Kidney epithelial cell (primary cell): ENCODE results near the gene ADPRS. TPM values are rescaled to one million over a fixed set of nuclear protein-coding genes. Genes with fewer than 3 reads are reported as not detected.
A peak's percentile ranks its signal among the peaks of the same experiment; 100 is the strongest.

Source experiments
- DNase-seq: peaks from one replicate; pipeline ENCODE4 v3.0.0-alpha.2; 2010; ENCODE audit warnings: low read depth
- H3K27me3 ChIP-seq: 2 replicates; pipeline ENCODE4 v1.6.0; 2011; ENCODE audit warnings: low read length; ENCODE audit not compliant: control insufficient read depth, insufficient read depth
- H3K36me3 ChIP-seq: 2 replicates; pipeline ENCODE4 v1.5.1; 2011; ENCODE audit warnings: low read length; ENCODE audit not compliant: control insufficient read depth, insufficient read depth
- H3K4me3 ChIP-seq: 2 replicates; pipeline ENCODE4 v1.5.1; 2011; ENCODE audit warnings: low read depth, mild to moderate bottlenecking, control low read depth, low read length
- CTCF ChIP-seq: IDR thresholded peaks from 2 replicates; pipeline ENCODE4 v1.5.1; 2011; ENCODE audit warnings: mild to moderate bottlenecking, moderate library complexity, low read length, control low read depth, inconsistent platforms; ENCODE audit not compliant: insufficient read depth, poor library complexity, severe bottlenecking
- total RNA-seq: library from RNA; depleted of rRNA; stranded (reverse); fragments of >200 nt; gene quantifications from 2 replicates; pipeline ENCODE4 v1.2.3, GENCODE V29; 2015

Gene ADPRS
- total RNA-seq, 1 donor from 2014 or later = 70.3 TPM

DNA sequence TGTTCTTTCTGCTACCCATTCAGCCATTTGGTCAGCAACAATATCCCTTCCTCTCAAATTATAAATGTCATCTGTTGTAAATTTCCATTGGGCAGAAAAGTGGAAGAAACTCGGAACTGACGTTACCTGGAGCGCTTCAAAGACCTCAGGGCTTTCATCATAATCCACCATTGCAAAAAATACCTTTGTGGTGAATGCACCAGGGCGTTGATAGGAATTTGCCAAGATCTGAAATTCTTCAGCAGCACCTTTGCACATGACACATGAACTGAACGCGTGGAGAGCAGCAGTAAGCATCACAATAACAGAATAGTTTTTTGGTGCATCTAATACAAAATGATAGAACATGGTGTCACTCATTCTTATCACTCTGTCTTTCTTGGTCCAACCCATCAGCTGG lies 7.9 kb upstream of the ADPRS start:
- Histone ChIP-seq H3K36me3 (no peaks in the 10 kb centered on the region), H3K4me3 (no peak overlapping the region), H3K27me3 (no peaks in the 10 kb centered on the region)
- TF ChIP-seq CTCF = no peak
- DNase-seq = no peak

- Histone ChIP-seq H3K36me3 (no peaks in the 10 kb centered on the region), H3K4me3 (no peak overlapping the region), H3K27me3 (no peaks in the 10 kb centered on the region)
- TF ChIP-seq CTCF = no peak
- no peak for DNase-seq
Measured at GRCh38 chr1:36081926-36082485, 6.7 kb upstream of the ADPRS start.

GRCh38 chr1:36083219-36083618 lies 5.5 kb upstream of the ADPRS start:
- DNase-seq = no peak
- H3K27me3 ChIP-seq = no peaks in the 10 kb centered on the region
- no peaks in the 10 kb centered on the region for H3K36me3 ChIP-seq
- TF ChIP-seq CTCF = no peak
- H3K4me3 ChIP-seq = no peak overlapping the region

GRCh38 chr1:36083635-36084496 lies 4.8 kb upstream of the ADPRS start, which contains the start of gene TEKT2:
Gene TEKT2, plus strand, starts transcription at chr1:36084094. Its CDS starts 828 bp downstream, at chr1:36084922.
- no peaks in the 10 kb centered on the region for H3K27me3 ChIP-seq
- TF ChIP-seq CTCF = no peak
- H3K36me3 ChIP-seq = no peaks in the 10 kb centered on the region
- no peak for DNase-seq
- H3K4me3 ChIP-seq = peak within 1 kb of the TSS; percentile 54

- Histone ChIP-seq H3K4me3 (peak overlapping the region; percentile 54), H3K36me3 (no peaks in the 10 kb centered on the region), H3K27me3 (no peaks in the 10 kb centered on the region)
- no peak for DNase-seq
- TF ChIP-seq CTCF = no peak
Measured at GRCh38 chr1:36084497-36085115, 4.1 kb upstream of the ADPRS start.
